Measurements from ENCODE around the gene SYNPR. TPM values are rescaled to one million over a fixed set of nuclear protein-coding genes. Genes with fewer than 3 reads are reported as not detected.

Gene SYNPR
- polyA plus RNA-seq, 1 experiment: not detected

DNA sequence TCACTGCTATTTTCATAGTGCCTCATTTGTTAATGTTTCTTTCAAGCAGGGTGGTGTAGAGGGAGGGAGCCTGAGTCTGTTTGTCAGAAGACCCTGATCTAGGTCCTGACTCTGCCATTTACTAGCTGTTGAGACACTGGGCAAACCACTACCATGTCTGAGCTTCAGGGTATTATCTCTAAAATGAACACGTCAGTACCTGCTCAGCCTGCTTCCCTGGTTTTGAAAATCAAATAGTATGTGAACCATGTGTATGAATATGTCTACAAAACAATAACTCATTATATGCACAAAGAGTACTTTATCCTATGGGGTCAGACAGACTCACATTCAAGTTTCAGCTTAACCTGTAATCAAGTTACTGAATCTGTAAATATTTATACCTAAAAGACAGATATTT is 25.1 kb downstream of the SYNPR start:
- H3K4me3 ChIP-seq (ENCODE audit: low read depth, low read length): no peak overlapping the region
- CTCF ChIA-PET: no interaction called here

DNA sequence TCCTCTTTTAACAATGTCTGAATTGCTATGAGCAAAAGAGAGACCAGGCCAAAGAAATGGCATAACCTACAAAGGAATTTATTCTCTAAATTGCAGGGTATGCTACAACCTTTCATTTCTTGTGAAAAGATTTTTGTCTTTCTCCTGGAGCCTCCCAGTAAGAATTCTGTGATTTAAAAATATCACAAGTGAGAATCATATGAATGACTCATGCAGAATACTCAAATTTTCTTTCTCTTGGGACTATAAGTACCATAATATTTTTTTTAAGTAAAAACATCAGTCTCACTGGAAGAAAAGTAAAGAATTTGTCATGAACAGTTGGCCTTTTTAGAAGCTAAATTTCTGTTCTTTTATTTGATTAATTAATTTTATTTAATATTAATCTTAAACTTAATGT is 26.3 kb downstream of the SYNPR start:
- Histone ChIP-seq H3K4me3 (ENCODE audit: low read depth, low read length) (no peak overlapping the region), H3K36me3 (ENCODE audit: control insufficient read depth, insufficient read depth, low read length) (no peaks in the 10 kb centered on the region), H3K27me3 (ENCODE audit: control insufficient read depth, insufficient read depth, low read length) (no peaks in the 10 kb centered on the region)
- DNase-seq (ENCODE audit: low read depth): no peak
- TF ChIP-seq CTCF (IDR thresholded peaks at IDR 0.05; ENCODE audit: insufficient read depth, low read depth, low read length): no peak
- ChIA-PET POLR2A (no interaction called here), CTCF (no interaction called here)

More for the DNA sequence above, 25.1 kb downstream of the SYNPR start:
- no peak for TF ChIP-seq CTCF (IDR thresholded peaks at IDR 0.05; ENCODE audit: insufficient read depth, low read depth, low read length)
- POLR2A ChIA-PET: no interaction called here
- DNase-seq (ENCODE audit: low read depth): no peak
- Histone ChIP-seq H3K36me3 (ENCODE audit: control insufficient read depth, insufficient read depth, low read length) (no peaks in the 10 kb centered on the region), H3K27me3 (ENCODE audit: control insufficient read depth, insufficient read depth, low read length) (no peaks in the 10 kb centered on the region)

- Histone ChIP-seq H3K27me3 (ENCODE audit: control insufficient read depth, insufficient read depth, low read length) (no peaks in the 10 kb centered on the region), H3K36me3 (ENCODE audit: control insufficient read depth, insufficient read depth, low read length) (no peaks in the 10 kb centered on the region), H3K4me3 (ENCODE audit: low read depth, low read length) (no peak overlapping the region)
- CTCF ChIA-PET: no interaction called here
- DNase-seq (ENCODE audit: low read depth): no peak
- TF ChIP-seq CTCF (IDR thresholded peaks at IDR 0.05; ENCODE audit: insufficient read depth, low read depth, low read length): no peak
- POLR2A ChIA-PET: no interaction called here
Measured at GRCh38 chr3:63308072-63308471, 30.0 kb downstream of the SYNPR start.

- Histone ChIP-seq H3K27me3 (ENCODE audit: control insufficient read depth, insufficient read depth, low read length) (no peaks in the 10 kb centered on the region), H3K4me3 (ENCODE audit: low read depth, low read length) (no peak overlapping the region), H3K36me3 (ENCODE audit: control insufficient read depth, insufficient read depth, low read length) (no peaks in the 10 kb centered on the region)
- CTCF ChIA-PET: no interaction called here
- DNase-seq (ENCODE audit: low read depth): no peak
- POLR2A ChIA-PET: no interaction called here
- TF ChIP-seq CTCF (IDR thresholded peaks at IDR 0.05; ENCODE audit: insufficient read depth, low read depth, low read length): no peak
Measured at GRCh38 chr3:63309768-63310167, 31.7 kb downstream of the SYNPR start.

GRCh38 chr3:63323766-63324165 is 45.7 kb downstream of the SYNPR start:
- TF ChIP-seq CTCF (IDR thresholded peaks at IDR 0.05; ENCODE audit: insufficient read depth, low read depth, low read length): no peak
- Histone ChIP-seq H3K4me3 (ENCODE audit: low read depth, low read length) (no peak overlapping the region), H3K36me3 (ENCODE audit: control insufficient read depth, insufficient read depth, low read length) (no peaks in the 10 kb centered on the region), H3K27me3 (ENCODE audit: control insufficient read depth, insufficient read depth, low read length) (no peaks in the 10 kb centered on the region)
- ChIA-PET CTCF (no interaction called here), POLR2A (no interaction called here)
- DNase-seq (ENCODE audit: low read depth): no peak
